ENCODE measurements around the gene CCL2. TPM values are rescaled to one million over a fixed set of nuclear protein-coding genes. Genes with fewer than 3 reads are reported as not detected.

Gene CCL2
- total RNA-seq, 1 donor from 2014 or later: not detected

DNA sequence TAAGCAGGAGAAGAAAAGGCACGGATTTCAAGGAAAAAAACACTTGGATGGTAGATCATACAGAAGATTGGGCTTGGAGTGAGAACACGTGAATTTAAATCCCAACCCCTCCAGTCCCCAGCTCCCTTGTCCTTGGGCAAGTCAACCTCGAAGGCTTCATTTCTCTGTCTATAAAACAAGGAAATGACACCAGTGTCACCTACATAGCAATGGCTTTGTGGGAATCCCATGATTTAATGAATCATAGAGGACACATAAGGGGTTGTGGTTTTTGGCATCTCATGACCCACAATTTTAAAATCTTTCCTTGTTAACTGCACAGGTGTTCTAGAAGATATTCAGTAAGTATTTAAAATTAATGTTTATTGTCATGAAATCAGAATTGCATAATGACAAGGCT is 8.2 kb upstream of the CCL2 start:
- TF ChIP-seq, protein P1, sequence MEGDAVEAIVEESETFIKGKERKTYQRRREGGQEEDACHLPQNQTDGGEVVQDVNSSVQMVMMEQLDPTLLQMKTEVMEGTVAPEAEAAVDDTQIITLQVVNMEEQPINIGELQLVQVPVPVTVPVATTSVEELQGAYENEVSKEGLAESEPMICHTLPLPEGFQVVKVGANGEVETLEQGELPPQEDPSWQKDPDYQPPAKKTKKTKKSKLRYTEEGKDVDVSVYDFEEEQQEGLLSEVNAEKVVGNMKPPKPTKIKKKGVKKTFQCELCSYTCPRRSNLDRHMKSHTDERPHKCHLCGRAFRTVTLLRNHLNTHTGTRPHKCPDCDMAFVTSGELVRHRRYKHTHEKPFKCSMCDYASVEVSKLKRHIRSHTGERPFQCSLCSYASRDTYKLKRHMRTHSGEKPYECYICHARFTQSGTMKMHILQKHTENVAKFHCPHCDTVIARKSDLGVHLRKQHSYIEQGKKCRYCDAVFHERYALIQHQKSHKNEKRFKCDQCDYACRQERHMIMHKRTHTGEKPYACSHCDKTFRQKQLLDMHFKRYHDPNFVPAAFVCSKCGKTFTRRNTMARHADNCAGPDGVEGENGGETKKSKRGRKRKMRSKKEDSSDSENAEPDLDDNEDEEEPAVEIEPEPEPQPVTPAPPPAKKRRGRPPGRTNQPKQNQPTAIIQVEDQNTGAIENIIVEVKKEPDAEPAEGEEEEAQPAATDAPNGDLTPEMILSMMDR (IDR thresholded peaks at IDR 0.05; ENCODE audit: unreplicated experiment): no peak
- Mint-ChIP-seq H3K4me3 (ENCODE audit: low read depth) (no peak overlapping the region), H3K27ac (no peak overlapping the region), H3K27me3 (peaks cover 4% of the 10 kb centered on the region), H3K36me3 (ENCODE audit: insufficient read depth) (no peaks in the 10 kb centered on the region), H3K9me3 (ENCODE audit: low read depth) (no peaks in the 10 kb centered on the region), H3K4me1 (ENCODE audit: low read depth) (peaks cover 5% of the 10 kb centered on the region)
- no peak for DNase-seq (ENCODE audit: low spot score, unreplicated experiment)

DNA sequence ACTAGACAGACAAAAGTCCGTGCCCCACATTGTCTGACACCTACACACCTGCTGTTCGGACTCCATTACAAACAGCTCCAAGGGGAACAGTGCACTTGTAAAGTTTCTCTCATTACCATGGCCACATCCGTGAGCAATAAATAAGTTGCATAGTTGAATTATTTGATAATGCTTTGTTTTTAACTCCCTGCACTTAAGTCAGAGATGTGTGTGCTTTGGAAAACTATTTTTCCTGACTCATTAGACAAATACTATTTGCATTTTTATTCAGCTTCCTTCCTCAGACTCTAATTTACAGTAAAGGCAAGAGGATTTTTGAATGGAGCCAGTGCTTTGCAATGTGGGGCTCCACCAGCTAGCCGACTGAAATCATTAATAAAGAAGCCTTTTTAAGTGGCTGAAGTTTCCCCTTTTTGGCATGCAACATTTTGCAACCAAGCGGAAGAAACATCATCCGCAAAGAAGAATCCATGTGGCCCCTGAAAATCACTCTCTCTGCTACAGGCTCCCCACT is 6.5 kb upstream of the CCL2 start:
- Mint-ChIP-seq H3K9me3 (ENCODE audit: low read depth) (no peaks in the 10 kb centered on the region), H3K4me3 (ENCODE audit: low read depth) (no peak overlapping the region), H3K27ac (no peak overlapping the region), H3K4me1 (ENCODE audit: low read depth) (peaks cover 5% of the 10 kb centered on the region), H3K36me3 (ENCODE audit: insufficient read depth) (no peaks in the 10 kb centered on the region), H3K27me3 (peaks cover 11% of the 10 kb centered on the region)
- TF ChIP-seq, protein P1 (IDR thresholded peaks at IDR 0.05; ENCODE audit: unreplicated experiment): no peak
- DNase-seq (ENCODE audit: low spot score, unreplicated experiment): no peak

DNA sequence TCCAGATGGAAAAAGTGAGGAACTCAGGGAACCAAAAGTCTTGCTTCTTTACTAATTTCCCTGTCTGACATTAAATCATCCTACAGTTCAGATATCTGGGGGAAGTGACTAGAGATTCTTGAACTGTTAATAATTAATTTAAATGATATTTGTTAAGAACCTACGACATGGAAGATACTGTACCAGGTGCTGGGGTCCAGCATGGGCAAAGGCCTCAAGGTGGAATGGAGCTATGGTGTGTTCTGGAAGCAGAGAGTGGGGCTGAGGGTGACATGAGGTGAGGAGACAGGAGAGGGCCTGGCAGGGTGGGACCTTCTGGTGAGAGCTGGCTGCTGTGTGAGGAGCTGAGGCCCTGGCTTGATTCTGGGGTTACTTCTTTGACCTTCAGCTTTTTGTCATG is 6.0 kb upstream of the CCL2 start:
- Mint-ChIP-seq H3K36me3 (ENCODE audit: insufficient read depth) (no peaks in the 10 kb centered on the region), H3K4me1 (ENCODE audit: low read depth) (peaks cover 5% of the 10 kb centered on the region), H3K27ac (no peak overlapping the region), H3K4me3 (ENCODE audit: low read depth) (no peak overlapping the region), H3K27me3 (peaks cover 15% of the 10 kb centered on the region), H3K9me3 (ENCODE audit: low read depth) (no peaks in the 10 kb centered on the region)
- DNase-seq (ENCODE audit: low spot score, unreplicated experiment): no peak
- TF ChIP-seq, protein P1 (IDR thresholded peaks at IDR 0.05; ENCODE audit: unreplicated experiment): no peak

DNA sequence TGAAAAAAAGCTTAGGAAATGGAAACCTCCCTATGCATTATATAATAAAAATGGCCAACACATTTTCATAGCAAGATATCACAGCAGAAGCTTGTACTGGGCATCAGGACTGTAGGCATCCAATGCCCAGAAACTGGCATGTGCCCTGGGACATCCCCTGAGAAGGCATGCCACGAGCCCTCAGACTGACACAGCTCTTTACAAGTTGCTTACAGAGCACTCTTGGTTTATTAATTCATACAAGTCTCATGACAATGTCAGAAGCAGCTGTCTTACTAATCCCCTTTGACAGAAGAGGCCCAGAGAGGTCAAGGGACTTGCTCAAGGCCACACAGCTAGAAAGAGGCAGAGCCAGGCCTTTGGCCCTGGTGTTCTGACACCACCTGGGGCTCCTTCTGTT is 5.6 kb upstream of the CCL2 start:
- TF ChIP-seq, protein P1 (IDR thresholded peaks at IDR 0.05; ENCODE audit: unreplicated experiment): no peak
- no peaks in the 10 kb centered on the region for H3K9me3 Mint-ChIP-seq (ENCODE audit: low read depth)

DNA sequence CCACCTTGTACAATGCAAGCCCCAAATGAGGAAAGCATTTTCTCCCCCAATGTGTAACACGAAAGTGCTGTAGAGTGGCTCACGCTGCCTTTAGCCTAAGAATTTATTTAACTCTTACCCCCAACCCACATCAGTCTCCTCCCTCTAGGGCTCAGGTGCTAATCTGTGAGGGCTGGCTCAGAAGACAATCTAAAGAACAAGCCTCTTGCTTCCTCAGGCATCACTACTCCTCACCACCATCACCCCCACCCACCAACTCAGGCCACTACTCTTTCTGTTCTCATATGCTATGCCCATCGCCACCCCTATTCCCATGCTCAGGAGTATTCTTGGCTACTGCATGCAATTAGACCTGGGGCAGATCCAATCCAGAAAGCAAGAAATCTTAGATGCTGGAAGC is 3.9 kb upstream of the CCL2 start:
- TF ChIP-seq, protein P1 (IDR thresholded peaks at IDR 0.05; ENCODE audit: unreplicated experiment): no peak
- Mint-ChIP-seq H3K27me3 (peaks cover 27% of the 10 kb centered on the region), H3K4me1 (ENCODE audit: low read depth) (peaks cover 9% of the 10 kb centered on the region), H3K9me3 (ENCODE audit: low read depth) (no peaks in the 10 kb centered on the region), H3K36me3 (ENCODE audit: insufficient read depth) (no peaks in the 10 kb centered on the region), H3K4me3 (ENCODE audit: low read depth) (no peak overlapping the region), H3K27ac (no peak overlapping the region)
- no peak for DNase-seq (ENCODE audit: low spot score, unreplicated experiment)

More for the DNA sequence above, 5.6 kb upstream of the CCL2 start:
- Mint-ChIP-seq H3K4me1 (ENCODE audit: low read depth) (peaks cover 5% of the 10 kb centered on the region), H3K27me3 (peaks cover 17% of the 10 kb centered on the region), H3K4me3 (ENCODE audit: low read depth) (no peak overlapping the region), H3K36me3 (ENCODE audit: insufficient read depth) (no peaks in the 10 kb centered on the region), H3K27ac (no peak overlapping the region)
- DNase-seq (ENCODE audit: low spot score, unreplicated experiment): no peak

All from progenitor cell of endocrine pancreas (in vitro differentiated cells).